GM21723 (cell line): Measurements from ENCODE around the gene LBHD1.
A peak's percentile ranks its signal among the peaks of the same experiment; 100 is the strongest.
"Not testable (repeated sequence)": the region's sequence is repeated elsewhere in the genome, so short reads cannot be mapped to it uniquely, and the experiment has no call there.

Source experiments
- ATAC-seq: cut with Tn5 transposase; IDR thresholded peaks from one replicate; pipeline ENCODE4 v1.9.1; 2021; ENCODE audit warnings: mild to moderate bottlenecking, moderate library complexity; ENCODE audit not compliant: unreplicated experiment

Gene LBHD1

GRCh38 chr11:62694455-62695167, 22.5 kb upstream of the LBHD1 start:
- no peak for ATAC-seq

- not testable (repeated sequence) for ATAC-seq
These were observed 21.6 kb upstream of the LBHD1 start for GRCh38 chr11:62693624-62694023.

- no peak for ATAC-seq
These were observed 17.5 kb upstream of the LBHD1 start, which contains the start of gene LRRN4CL for GRCh38 chr11:62689421-62690183. TSS of gene LRRN4CL (minus strand) at chr11:62689530. CDS start at chr11:62688508, 1,022 bp downstream.

DNA sequence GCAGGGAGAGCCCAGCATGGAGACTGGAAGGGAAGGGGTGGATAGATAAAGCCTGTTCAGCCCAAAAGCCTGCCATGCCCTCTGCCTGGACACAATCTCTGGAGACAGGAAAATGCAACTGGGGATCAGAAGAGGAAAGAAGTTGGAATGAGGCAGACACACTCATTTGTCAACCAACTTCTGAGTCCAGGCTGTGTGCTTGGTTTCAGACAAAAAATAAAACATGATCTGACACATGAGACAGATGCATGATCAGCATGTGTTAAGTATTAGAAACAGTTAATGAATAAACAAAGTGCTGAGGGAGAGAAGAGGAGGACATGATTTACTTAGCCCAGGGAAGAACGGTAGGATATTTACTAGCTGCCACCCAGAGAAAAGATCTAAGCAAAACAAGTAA, 16.4 kb upstream of the LBHD1 start:
- no peak for ATAC-seq

DNA sequence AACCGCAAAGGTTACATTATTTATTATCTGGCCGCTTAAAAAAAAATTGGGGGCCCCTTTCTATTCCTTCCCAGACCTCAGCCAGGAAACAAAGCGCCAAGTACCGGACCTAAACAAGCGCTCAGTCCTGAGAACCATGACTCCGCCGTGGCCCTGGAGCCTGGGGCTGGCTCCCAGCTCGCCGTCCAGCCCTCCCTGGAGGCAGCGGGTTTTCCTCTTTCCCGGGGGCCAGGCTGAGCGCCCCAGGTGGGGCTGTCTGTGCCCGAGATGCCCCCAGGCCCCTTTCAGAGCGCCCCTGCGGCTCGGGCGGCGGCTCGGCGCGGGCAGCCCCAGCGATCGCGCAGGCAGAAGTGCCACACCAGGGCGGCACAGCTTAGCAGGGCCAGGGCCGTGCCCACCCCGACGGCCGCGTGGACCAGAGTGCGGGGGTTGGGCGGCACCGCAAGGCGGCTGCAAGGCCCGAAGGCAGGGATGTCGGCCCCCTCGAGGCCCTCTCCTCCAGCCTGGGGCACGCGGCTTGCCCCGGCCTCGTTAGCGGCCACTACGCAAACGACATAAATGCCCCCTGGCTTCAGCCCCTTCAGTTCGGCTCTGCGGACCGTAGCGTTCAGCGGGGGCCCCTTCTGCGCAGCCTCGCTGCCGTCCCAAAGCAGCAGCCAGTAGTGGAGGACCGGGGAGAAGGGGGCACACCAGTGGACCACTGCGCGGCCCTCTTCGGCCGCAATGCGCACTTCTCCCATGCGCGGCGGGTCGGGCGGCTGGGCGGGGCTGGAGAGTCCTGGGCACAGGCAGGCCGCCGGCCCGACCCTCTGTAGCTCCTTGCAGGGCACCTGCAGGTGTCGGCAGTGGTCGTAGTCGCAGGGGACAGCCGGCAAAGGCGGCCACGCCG, 15.7 kb upstream of the LBHD1 start:
- ATAC-seq: no peak

DNA sequence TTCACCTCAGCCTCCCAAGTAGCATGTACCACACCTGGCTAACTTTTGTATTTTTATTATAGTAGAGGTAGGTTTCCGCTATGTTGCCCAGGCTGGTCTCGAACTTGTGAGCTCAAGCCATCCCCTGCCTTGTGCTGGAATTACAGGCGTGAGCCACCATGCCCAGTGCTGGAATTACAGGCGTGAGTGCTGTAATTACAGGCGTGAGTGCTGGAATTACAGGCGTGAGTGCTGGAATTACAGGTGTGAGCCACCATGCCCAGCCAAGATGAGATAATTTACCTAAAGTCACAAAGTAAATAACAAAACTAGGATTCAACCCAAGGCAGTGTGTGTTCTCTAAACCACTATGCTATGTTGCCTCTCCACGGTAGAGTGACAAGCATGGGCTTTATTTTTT, 10.5 kb upstream of the LBHD1 start:
- ATAC-seq: no peak

DNA sequence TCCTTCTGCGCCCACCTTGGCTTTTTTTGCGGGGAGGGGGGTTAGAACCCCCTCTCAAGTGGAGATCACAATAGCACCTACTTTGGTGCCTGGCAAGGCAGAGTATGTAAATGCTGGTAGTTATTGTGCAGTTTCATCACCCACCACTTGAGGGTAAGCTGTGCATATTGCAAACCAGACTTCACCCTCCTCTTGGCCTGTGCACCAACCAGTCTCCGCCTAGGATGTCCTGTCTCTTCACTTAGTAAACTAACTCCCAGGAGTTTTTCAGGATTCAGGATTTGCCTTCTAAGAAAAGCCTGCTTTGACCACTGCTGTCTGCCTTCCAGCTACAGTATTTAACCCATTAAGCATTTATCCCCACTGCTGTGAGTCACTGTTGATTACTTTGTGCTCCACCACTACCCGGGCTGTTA, 8.8 kb upstream of the LBHD1 start:
- no peak for ATAC-seq

DNA sequence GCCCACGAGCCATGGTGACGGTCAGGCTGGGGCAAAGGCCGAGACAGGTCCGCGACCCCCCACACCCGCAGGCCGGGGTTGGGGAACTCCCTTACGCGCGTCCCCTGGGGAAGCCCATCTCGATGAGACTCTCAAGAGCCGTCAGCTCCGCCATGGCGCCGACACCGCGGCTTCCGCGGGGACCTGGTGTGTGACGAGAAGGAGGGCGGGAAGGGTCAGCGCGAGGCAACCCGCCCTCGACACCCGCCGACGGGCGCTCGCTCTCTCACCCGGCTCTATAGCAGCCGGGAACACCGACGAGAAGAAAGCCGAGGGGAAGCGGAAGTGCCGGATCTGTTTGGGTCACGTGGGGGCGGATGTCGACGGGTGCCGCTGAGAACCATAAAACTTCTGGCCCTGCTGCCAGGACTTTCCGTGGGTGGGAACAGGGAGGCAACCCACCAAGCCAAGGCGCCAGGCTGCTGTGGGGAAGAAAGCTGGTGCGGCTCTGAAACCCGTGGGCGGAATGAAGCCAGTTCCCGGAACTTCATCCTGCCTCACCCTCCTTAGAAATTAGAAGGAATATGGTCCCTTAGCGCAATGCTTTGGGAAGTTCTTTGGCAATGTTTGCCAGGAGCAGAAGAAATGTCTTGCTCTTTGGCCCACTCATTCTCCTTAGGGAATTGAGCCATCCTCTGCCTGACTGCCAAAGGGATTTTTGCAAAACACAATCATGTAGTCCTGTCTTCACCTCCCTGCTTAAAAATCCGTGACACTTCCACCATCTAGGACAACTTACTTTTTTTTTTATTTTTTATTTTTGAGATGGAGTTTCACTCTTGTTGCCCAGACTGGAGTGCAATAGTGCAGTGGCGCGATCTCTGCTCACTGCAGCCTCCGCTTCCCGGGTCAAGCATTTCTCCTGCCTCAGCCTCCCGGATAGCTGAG, 7.0 kb upstream of the LBHD1 start, which contains the start of gene UBXN1:
UBXN1 (minus strand) TSS at position 304 of the 927 bp plus-strand sequence; CDS start at position 154, 150 bp downstream.
- peak; percentile 77 for ATAC-seq

DNA sequence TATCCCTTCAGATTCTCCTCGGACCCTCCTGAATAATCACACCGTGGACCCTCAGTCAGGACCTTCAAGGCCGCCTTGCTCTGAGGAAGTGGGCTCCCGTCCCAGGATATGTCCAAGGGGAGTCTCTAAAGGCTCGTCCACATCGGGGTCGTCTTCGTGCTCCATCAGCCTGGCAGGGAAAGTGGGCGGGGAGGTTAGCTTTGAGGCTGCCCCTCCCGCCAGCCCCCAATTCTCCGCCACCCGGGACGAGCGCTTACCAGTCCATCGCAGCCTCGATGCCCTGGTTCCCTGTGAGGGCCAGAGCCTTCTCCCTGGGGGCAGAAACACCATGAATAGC, 6.3 kb upstream of the LBHD1 start:
- no peak for ATAC-seq

- no peak for ATAC-seq
These were observed 5.6 kb upstream of the LBHD1 start for GRCh38 chr11:62677714-62678113.

DNA sequence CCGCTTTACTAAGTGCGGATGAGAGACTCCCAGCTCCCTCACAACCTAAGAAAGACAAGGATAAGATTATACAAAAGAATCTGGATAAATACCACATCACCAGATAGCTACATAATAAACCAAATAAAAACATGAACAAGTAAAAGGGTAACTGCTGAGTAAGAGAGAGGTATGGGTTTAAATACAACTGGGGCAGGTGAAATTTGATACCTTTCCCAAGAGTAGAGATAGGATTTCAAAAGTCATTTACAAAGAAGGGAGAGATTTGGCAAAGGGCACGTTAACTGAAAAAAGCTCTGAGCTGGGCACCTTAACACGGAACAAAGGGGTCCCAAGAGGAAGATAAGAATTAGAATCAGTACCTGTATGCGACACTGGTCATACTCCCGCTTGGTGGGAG, 5.1 kb upstream of the LBHD1 start:
- no peak for ATAC-seq

DNA sequence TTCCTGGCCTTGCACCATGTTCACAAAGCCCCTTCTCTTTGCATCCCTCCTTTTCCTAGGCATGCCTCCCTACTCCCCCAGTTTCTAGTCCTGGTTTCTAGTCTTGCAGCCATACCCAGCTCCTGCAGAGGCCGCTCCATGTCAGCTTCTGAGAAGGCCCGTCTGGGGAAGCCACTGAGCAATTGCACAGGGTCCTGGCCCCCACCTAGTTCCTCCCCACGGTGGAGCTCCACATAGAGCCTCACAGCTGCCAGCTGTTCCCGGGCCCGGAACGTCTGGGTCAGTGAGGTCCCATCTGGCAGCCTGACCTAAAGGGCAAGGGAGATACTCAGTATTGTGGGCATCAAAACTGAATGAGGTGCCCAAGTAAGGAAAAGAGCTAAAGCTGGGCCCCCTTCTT, 4.6 kb upstream of the LBHD1 start:
- ATAC-seq: no peak

DNA sequence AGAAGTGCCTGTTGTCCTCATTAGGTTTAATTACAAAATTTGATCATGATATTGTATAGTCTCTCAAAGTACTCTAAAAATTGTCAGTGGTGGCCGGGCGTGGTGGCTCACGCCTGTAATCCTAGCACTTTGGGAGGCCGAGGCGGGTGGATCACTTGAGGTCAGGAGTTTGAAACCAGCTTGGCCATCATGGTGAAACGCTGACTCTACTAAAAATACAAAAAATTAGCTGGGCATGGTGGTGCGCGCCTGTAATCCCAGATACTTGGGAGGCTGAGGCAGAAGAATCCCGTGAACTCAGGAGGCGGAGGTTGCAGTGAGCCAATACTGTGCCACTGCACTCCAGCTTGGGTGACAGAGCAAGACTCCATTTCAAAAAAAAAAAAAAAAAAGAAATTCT, 3.3 kb upstream of the LBHD1 start:
- ATAC-seq: not testable (repeated sequence)

GRCh38 chr11:62673196-62673525, 1.1 kb upstream of the LBHD1 start:
- no peak for ATAC-seq

DNA sequence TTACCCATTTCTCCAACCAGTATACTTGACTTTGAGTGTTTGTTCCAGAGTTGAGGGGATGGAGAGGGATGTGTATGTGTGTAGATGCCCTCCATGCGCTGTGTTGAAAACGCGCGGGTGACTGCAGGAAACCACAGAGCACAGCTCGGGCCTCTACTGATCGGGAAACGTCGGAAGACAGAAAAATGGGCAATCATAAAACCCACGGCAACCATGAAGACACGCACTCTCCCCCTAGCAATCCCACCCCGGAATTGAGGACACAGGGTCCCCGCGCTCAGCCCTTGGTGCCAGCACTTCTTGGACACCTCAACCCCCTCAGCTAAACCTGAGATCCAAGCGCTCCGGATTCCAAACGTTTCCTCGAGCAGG, 845 bp downstream of the LBHD1 start:
- ATAC-seq: peak; percentile 16

DNA sequence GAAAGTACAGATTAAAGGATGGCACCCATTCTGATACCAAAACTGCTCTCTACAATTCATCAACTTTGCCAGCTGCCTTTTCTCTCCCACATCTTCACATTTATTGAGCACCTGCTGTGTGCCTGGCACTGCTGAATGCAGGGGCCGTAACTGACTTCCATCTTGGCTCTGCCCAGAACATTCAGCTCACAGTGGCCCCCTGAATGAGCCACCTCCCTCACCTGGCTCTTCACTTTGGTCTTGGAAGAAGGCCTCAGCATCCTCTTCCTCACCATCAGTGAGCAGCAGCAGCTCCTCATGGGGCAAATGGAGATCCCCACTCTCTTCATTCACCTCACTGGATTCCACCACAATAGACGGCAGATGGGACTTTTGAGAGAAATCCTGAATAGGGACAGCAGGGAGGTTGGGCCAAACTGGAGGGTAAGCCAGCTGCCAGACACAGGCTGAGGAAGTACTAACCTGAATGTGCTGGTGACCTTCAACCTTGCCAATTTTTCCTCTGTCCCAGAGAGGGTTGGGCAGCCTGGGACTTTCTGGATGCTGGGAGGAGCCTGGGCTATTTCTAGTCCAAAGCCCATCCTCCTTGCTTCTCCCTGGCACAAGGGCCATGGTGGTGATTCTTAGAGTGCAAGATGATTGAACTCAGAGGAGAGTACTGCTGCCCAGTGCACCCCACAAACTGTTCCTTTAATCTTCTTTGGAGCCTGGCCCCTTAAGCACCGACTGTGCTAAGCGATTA, 2.5 kb downstream of the LBHD1 start:
- no peak for ATAC-seq

GRCh38 chr11:62667460-62667859, 4.6 kb downstream of the LBHD1 start:
- no peak for ATAC-seq

DNA sequence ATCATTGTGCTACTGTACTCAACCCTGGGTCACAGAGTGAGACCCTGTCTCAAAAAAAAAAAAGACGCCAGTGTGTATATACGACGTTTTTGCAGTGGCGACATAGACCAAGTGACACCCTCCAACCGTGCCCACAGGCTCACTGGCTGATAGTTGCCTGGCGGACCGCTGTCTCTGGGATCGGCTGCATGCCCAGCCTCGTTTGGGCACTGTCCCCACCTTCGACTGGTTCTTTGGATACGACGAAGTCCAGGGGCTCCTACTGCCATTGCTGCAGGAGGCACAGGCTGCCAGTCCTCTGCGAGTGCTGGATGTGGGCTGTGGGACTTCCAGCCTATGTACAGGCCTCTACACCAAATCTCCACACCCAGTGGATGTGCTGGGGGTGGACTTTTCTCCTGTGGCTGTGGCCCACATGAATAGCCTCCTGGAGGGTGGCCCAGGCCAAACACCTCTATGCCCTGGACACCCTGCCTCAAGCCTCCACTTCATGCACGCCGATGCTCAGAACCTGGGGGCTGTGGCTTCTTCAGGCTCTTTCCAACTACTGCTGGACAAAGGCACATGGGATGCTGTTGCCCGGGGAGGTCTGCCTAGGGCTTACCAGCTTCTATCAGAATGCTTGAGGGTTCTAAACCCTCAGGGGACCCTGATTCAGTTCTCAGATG, 5.7 kb downstream of the LBHD1 start:
- no peak for ATAC-seq

- ATAC-seq: peak; percentile 20
These were observed 6.3 kb downstream of the LBHD1 start for GRCh38 chr11:62665599-62666258.
